HG03103 (cell line): ENCODE results near the gene THRSP.
"Not testable (repeated sequence)": the region's sequence is repeated elsewhere in the genome, so short reads cannot be mapped to it uniquely, and the experiment has no call there.

ENCODE experiments used
- ATAC-seq: cut with Tn5 transposase; IDR thresholded peaks from one replicate; pipeline ENCODE4 v1.9.1; 2021; ENCODE audit warnings: low read depth; ENCODE audit not compliant: unreplicated experiment

The THRSP gene

DNA sequence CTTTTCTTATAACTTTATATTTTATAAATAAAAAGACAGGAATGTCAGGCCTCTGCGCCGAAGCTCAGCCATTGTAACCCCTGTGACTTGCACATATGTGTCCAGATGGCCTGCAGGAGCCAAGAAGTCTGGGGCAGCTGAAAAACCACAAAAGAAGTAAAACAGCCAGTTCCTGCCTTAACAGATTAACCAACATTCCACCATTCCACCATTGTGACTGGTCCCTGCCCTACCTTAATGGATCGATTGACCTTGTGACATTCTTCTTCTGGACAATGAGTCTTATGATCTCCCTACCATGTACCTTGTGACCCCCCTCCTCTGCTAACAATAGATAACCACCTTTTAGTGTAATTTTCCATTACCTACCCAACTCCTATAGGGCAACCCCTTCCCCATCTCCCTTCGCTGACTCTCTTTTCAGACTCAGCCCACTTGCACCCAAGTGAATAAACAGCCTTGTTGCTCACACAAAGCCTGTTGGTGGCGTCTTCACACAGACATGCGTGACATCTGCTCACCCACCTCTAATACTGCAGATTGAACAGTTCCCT lies 22.9 kb downstream of the THRSP start:
- not testable (repeated sequence) for ATAC-seq

DNA sequence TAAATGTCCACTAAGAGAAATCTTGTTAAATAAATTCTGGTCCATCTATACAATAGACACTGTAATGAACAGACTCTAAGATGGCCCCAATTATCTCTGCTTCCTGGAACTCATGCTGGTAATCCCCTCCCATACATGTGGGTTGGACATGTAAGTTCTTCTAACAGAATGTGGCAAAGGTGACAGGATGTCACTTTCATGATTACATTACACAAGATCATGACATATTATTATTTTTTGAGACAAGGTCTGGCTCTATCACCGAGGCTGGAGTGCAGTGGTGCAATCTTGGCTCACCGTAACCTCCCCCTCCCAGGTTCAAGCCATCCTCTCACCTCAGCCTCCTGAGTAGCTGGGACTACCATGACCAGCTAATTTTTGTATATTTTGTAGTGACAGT lies 30.6 kb downstream of the THRSP start:
- ATAC-seq: no peak

DNA sequence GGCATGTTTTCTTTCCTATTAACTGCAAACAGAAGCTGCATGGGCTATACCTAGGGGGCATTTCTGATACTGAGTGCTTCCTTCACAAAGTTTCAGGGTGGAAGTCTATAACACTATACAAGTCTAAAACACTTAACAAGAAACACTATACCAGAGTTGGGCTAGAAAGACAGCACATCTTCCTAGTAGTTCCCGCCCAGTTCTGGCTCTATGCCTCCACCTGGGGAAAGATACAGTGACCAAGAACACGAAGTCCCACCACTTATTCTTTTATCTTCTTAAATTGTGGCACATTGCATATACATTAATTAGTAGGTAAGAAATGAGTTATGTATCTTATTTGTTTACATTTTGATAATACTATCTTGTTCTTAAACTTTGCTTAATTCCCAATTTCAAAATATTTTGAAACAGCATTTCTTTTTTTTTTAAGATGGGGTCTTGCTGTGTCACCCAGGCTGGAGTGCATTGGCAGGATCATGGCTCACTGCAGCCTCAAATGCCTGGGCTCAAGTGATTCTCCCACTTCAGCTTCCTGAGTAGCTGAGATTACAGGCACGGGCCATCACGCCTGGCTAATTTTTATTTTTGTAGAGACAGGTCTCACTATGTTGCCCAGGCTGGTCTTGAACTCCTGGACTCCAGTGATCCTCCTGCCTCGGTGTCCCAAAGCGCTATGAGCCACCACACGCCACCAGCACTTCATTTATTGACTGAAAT lies 34.2 kb downstream of the THRSP start:
- ATAC-seq: no peak

DNA sequence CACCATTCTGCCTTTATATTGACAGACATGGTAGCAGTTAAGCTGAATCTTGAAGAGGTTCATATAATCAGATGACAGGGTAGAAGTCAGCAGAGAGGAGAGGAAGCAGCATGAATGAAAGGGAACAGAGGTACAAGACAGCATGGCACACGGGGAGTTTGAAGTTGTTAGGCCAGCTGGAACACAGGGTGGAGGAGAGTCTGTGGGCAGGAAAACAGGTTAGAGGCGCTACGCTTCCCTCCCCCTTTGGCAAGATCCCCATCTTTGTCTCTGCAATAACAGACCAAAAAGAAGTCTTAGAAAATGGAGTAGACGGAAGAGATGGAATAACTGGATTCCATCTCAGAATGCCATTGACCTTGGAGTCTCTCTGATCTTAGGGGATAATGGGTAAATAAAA lies 36.0 kb downstream of the THRSP start:
- ATAC-seq: no peak

DNA sequence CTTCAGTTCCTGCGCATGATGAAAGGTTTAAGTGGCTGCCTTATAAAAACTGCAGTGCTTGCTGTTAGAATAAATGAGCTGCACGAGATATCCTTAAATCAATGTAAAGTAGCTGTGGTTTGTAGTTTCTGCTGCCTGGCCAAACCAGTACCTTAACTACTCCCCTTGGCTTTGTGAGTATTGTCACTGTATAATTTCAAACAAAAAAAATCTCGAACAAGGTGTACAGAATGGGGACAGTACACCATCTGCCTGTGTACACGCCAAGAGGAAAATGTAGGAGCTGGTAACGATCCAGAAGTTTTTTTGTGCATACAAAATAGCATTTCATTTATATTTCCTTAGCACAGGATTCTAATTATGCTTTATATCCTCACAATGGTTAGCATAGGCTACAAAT lies 36.6 kb downstream of the THRSP start:
- no peak for ATAC-seq

DNA sequence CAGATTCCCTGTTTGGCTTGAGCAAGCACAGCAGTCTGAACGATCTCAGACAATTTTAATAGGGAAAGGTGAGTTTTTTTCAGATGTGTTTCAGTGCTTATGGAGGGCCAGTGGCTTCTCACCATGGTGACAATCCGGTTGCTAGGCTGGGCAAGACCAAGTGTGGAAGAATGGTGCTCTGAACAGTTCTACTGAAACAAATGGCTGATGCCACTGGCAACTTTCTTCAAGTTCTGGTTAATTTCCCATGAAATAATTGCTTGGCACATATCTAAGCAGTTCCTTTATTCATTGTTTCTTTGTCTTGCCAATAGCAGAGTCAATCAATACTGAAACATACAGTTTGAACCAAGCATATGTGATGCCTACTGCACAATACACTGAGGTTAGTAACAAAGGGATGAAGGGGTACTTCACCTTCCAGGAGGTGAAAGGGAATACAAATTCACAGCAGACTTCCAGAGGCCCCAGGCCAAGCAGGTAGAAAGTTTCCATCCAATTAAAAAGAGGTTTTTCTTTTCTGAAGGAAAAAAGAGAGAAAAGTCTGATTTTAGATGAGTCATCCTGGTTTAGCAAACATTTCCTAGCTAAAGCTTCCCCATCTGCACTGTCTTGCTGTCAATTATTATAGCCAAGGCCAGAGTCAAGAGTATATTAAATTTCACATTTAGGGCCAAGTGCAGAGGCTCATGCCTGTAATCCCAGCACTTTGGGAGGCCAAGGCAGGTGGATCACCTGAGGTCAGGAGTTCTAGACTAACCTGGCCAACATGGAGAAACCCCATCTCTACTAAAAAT lies 37.2 kb downstream of the THRSP start:
- ATAC-seq: no peak

DNA sequence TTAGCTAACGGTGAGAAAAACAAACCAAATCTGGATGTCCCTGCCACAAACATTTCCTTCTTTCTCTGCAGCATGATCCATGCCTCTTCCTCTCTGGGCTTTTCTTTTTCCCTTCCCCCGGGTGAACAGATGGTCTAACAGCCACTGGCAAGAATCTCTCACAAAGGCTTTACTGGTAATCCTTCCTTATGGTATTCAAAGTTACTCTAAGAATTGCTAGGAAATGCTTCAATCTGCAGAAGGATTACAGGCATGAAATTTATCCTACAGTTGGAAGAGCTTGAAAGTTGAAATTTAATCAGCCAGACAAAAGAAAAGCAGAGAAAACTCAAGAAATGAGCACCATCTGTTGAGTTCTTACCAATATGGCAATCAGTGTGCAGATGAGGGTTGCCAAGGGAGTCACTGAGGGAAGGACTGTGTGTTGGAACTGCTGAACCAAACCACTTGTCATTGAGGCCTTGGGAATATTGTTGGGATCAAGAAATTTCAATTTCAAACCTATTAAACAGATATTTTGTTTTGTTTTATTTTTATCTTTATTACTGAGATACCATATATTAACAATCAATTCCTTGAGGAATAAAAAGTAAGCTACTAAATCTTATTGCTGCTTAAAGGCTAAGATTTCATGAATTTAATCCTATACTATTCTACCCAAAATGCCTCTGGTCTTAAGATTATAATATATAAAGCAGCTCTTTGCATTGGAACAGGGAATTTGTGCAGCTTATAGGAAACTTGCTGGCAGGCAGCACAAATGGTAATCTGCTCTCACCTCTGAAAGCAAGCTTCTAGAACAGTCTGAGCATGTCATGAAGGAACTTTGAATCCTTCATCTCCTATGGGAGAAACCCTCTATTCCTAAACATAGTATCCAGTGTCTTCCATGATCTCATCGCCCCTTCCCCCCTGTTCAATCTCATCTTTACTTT lies 45.7 kb downstream of the THRSP start:
- no peak for ATAC-seq

DNA sequence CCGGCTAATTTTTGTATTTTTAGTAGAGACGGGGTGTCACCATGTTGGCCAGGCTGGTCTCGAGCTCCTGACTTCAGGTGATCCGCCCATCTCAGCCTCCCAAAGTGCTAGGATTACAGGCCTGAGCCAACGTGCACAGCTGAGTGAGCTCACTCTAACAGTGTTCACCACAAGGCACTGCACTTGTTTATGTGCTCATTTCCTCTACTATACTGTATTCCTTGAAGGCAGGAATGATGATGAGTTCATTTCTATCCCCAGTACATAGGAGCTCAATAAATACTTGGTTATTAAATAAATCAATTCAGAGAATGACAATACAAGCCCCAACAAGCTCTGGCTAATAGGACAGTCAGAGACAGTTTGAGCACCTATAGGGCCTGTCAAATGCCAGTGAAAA lies 46.7 kb downstream of the THRSP start:
- no peak for ATAC-seq

DNA sequence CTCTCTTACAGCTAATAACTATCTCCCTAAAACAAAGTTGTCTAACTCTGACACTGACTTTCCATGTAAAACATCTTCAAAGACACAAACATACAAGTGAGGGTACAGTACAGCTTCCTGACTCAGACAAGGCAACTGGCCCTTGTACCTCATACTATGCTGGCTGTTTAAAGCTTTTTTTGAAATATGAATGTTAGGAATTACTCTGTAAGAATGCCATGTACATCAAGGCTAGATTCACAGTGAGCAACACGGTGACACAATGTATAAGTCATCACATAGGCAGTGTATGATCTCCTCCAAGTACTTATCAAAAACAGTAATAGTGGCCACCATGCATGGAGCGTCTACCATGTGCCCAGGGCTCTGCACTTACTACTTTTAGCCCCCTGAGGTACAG lies 47.2 kb downstream of the THRSP start:
- ATAC-seq: no peak

DNA sequence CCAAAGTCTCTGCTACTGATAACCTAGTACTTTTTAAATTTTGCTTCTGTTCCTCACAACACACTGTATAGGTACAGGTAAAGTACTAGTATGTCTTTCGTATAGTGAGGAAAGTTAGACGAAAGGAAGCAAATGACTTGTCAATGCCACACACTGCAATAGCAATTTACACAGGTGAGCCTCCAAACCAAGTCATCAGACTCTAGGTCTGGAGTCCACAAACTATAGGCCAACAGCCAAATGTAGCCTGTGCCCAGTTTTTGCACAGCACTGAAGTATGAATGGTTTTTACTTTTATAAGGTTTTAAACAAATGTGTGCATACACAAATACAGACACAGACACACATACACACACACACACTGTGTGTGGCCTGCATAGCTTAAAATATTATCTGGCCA lies 47.6 kb downstream of the THRSP start:
- no peak for ATAC-seq

DNA sequence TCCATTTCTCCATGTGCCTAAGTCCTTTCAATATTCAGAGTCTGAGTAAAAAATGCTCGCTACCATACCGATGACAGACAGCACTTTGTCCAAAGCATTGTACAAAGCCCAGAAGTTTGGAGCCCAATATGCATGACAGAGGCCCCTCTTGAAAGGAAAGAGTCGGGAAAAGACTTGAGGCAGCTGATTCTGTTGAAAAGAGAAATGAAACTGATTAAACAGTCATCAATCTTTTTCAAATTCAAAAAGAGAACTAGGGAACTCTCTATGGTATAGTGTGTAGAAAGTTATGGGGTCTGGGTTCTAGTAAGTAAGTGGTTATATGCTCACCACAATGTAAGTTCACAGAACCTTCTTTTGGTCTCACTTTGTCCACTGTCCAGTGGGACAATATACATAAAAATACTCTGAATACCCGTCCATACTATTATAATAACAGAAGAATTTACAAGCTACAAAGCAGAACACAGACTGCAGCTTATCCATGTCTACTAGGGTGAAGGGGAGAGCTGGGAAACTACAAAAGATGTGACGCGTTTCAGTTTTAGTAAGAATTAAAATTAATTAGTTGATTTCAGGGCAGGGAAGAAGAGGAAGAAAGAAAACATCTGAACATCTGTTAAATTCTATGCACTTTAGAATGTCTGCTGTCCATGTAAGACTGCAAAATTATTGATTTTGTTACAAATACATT lies 49.1 kb downstream of the THRSP start:
- peak; percentile 51 for ATAC-seq
